H9 (cell line): ENCODE results near the gene CRACR2B. TPM values are rescaled to one million over a fixed set of nuclear protein-coding genes. Genes with fewer than 3 reads are reported as not detected.
A peak's percentile ranks its signal among the peaks of the same experiment; 100 is the strongest.

ENCODE experiments used
- DNase-seq: peaks from one replicate; pipeline ENCODE4 v3.0.0-alpha.2; 2017
- H2AFZ ChIP-seq: one replicate; pipeline ENCODE4 v1.6.1; 2013; ENCODE audit warnings: mild to moderate bottlenecking, low read length, control low read depth, moderate library complexity
- H2AK5ac ChIP-seq: 2 replicates; pipeline ENCODE4 v1.6.1; 2013; ENCODE audit warnings: low read length, control low read depth, mixed read lengths; ENCODE audit not compliant: insufficient read length
- H2BK120ac ChIP-seq: one replicate; pipeline ENCODE4 v1.6.1; 2013; ENCODE audit warnings: low read depth, mild to moderate bottlenecking, low read length, control low read depth, inconsistent platforms; ENCODE audit not compliant: poor library complexity, severe bottlenecking
- H2BK12ac ChIP-seq: 2 replicates; pipeline ENCODE4 v1.6.1; 2013; ENCODE audit warnings: low read length, control low read depth, mixed read lengths, low read depth; ENCODE audit not compliant: insufficient read length
- H2BK15ac ChIP-seq: 2 replicates; pipeline ENCODE4 v1.6.1; 2013; ENCODE audit warnings: low read depth, low read length, control low read depth
- H2BK20ac ChIP-seq: one replicate; pipeline ENCODE4 v1.6.1; 2013; ENCODE audit warnings: low read depth, mild to moderate bottlenecking, low read length, control low read depth, inconsistent platforms; ENCODE audit not compliant: poor library complexity, severe bottlenecking
- H2BK5ac ChIP-seq: 2 replicates; pipeline ENCODE4 v1.6.1; 2013; ENCODE audit warnings: low read length, control low read depth, mixed read lengths; ENCODE audit not compliant: insufficient read length
- H3K14ac ChIP-seq: 2 replicates; pipeline ENCODE4 v1.6.1; 2013; ENCODE audit warnings: low read length, control low read depth; ENCODE audit not compliant: insufficient read depth
- H3K18ac ChIP-seq: 2 replicates; pipeline ENCODE4 v1.6.1; 2013; ENCODE audit warnings: low read depth, mild to moderate bottlenecking, mixed read lengths, low read length, control low read depth; ENCODE audit not compliant: insufficient read length
- H3K23ac ChIP-seq: 2 replicates; pipeline ENCODE4 v1.6.1; 2013; ENCODE audit warnings: low read length, control low read depth, mixed read lengths, low read depth; ENCODE audit not compliant: insufficient read length
- H3K23me2 ChIP-seq: 2 replicates; pipeline ENCODE4 v1.6.1; 2013; ENCODE audit warnings: low read depth, mild to moderate bottlenecking, mixed read lengths, low read length, control low read depth; ENCODE audit not compliant: insufficient read length, poor library complexity, severe bottlenecking
- H3K27ac ChIP-seq: 2 replicates; pipeline ENCODE4 v1.5.1; 2013; ENCODE audit warnings: low read length, control low read depth, mixed read lengths, low read depth; ENCODE audit not compliant: insufficient read length
- H3K27me3 ChIP-seq: 2 replicates; pipeline ENCODE4 v1.6.1; 2013; ENCODE audit warnings: low read length, control low read depth, inconsistent platforms; ENCODE audit not compliant: insufficient read depth
- H3K4ac ChIP-seq: 2 replicates; pipeline ENCODE4 v1.6.1; 2013; ENCODE audit warnings: low read depth, mild to moderate bottlenecking, control low read depth, inconsistent platforms, low read length, moderate library complexity
- H3K4me1 ChIP-seq: 2 replicates; pipeline ENCODE4 v1.6.1; 2013; ENCODE audit warnings: low read length, control low read depth, inconsistent platforms; ENCODE audit not compliant: insufficient read depth
- H3K4me2 ChIP-seq: 2 replicates; pipeline ENCODE4 v1.6.1; 2013; ENCODE audit warnings: low read length, control low read depth, mixed read lengths; ENCODE audit not compliant: insufficient read length, insufficient read depth
- H3K56ac ChIP-seq: 2 replicates; pipeline ENCODE4 v1.6.1; 2013; ENCODE audit warnings: low read depth, mild to moderate bottlenecking, mixed read lengths, low read length, control low read depth; ENCODE audit not compliant: insufficient read length
- H3K79me1 ChIP-seq: 2 replicates; pipeline ENCODE4 v1.6.1; 2013; ENCODE audit warnings: low read depth, mild to moderate bottlenecking, moderate library complexity, low read length, control low read depth, inconsistent platforms; ENCODE audit not compliant: insufficient read depth, poor library complexity, severe bottlenecking
- H3K79me2 ChIP-seq: 2 replicates; pipeline ENCODE4 v1.6.1; 2013; ENCODE audit warnings: low read length, control low read depth, inconsistent platforms; ENCODE audit not compliant: insufficient read depth
- H3K9ac ChIP-seq: 2 replicates; pipeline ENCODE4 v1.6.1; 2013; ENCODE audit warnings: low read length, control low read depth, mixed read lengths; ENCODE audit not compliant: insufficient read length; ENCODE audit errors: extremely low read depth
- H3K9me3 ChIP-seq: one replicate; pipeline ENCODE4 v1.6.1; 2013; ENCODE audit warnings: low read depth, low read length, inconsistent platforms; ENCODE audit not compliant: control insufficient read depth
- H3T11ph ChIP-seq: one replicate; pipeline ENCODE4 v1.6.1; 2013; ENCODE audit warnings: mild to moderate bottlenecking, low read length, control low read depth, inconsistent platforms
- H4K20me1 ChIP-seq: one replicate; pipeline ENCODE4 v1.6.1; 2013; ENCODE audit not compliant: control insufficient read depth, insufficient read length, insufficient read depth
- H4K5ac ChIP-seq: 2 replicates; pipeline ENCODE4 v1.6.1; 2013; ENCODE audit warnings: low read depth, mild to moderate bottlenecking, mixed read lengths, low read length, control low read depth; ENCODE audit not compliant: insufficient read length
- H4K8ac ChIP-seq: replicated peaks from 2 replicates; pipeline ENCODE4 v1.6.1; 2013; ENCODE audit warnings: low read length, control low read depth, mixed read lengths, low read depth; ENCODE audit not compliant: insufficient read length
- H4K91ac ChIP-seq: 2 replicates; pipeline ENCODE4 v1.6.1; 2013; ENCODE audit warnings: low read depth, mild to moderate bottlenecking, moderate library complexity, mixed read lengths, low read length, control low read depth; ENCODE audit not compliant: insufficient read length
- H3K27ac Mint-ChIP-seq, 3 experiments: 2 replicates in 2 of 3; 3 replicates in 1 of 3; pipeline ENCODE4 v1.8.0; 2020 to 2021; ENCODE audit warnings: mixed read lengths in 3 of 3, mild to moderate bottlenecking in 1 of 3, moderate library complexity in 1 of 3
- H3K27me3 Mint-ChIP-seq: 2 replicates; pipeline ENCODE4 v1.8.0; 2021; ENCODE audit warnings: low read depth, mild to moderate bottlenecking, moderate library complexity, mixed read lengths
- H3K36me3 Mint-ChIP-seq, 3 experiments: 2 replicates in 2 of 3; 3 replicates in 1 of 3; pipeline ENCODE4 v1.8.0; 2020 to 2021; ENCODE audit warnings: low read depth in 3 of 3, mixed read lengths in 3 of 3; ENCODE audit not compliant: insufficient read depth in 1 of 3
- H3K4me1 Mint-ChIP-seq, 2 experiments: 2 replicates each; pipeline ENCODE4 v1.8.0; 2020; ENCODE audit warnings: mixed read lengths in 2 of 2
- H3K4me3 Mint-ChIP-seq, 2 experiments: 2 replicates in 1 of 2; 3 replicates in 1 of 2; pipeline ENCODE4 v1.8.0; 2020 to 2021; ENCODE audit warnings: mild to moderate bottlenecking in 2 of 2, mixed read lengths in 2 of 2, moderate library complexity in 1 of 2
- H3K9me3 Mint-ChIP-seq, 2 experiments: 2 replicates in 1 of 2; 3 replicates in 1 of 2; pipeline ENCODE4 v1.8.0; 2020; ENCODE audit warnings: mild to moderate bottlenecking in 2 of 2, mixed read lengths in 2 of 2, moderate library complexity in 1 of 2
- CTCF ChIP-seq: fragments of 200-600 bp; sonication (generic); conservative IDR thresholded peaks from 3 replicates; pipeline ENCODE4 v1.8.0; 2021; ENCODE audit warnings: antibody characterized with exemption, mild to moderate bottlenecking
- WGBS: extraction: QIAGEN DNeasy Blood & Tissue Kit; methylation state at CpG from one replicate; pipeline ENCODE4 v1.1.7; 2013; ENCODE audit warnings: missing lambda C conversion rate, low lambda C conversion rate, mixed read lengths; ENCODE audit not compliant: insufficient read length; ENCODE audit errors: extremely low coverage; 5-methylcytosine and 5-hydroxymethylcytosine counted together
- total RNA-seq: library from RNA; stranded (reverse); gene quantifications from 2 replicates; pipeline ENCODE4 v1.2.1, GENCODE V29; 2021

Gene CRACR2B
- total RNA-seq, 1 experiment from 2014 or later, result 29.0 TPM

GRCh38 chr11:796565-797295, 31.0 kb upstream of the CRACR2B start:
- H3K36me3 Mint-ChIP-seq, result peaks cover 0 to 18% (median 11%) of the 10 kb centered on the region in 3 experiments; a peak in 4 of 7 replicates
- H3K9me3 Mint-ChIP-seq, result no peaks in the 10 kb centered on the region
- Histone ChIP-seq H4K20me1 (peaks cover 2% of the 10 kb centered on the region), H3K14ac (peak overlapping the region; percentile 16), H2AK5ac (no peak overlapping the region), H2AFZ (no peak overlapping the region), H3K27ac (no peak overlapping the region), H3K9ac (peak overlapping the region; percentile 10), H2BK120ac (no peak overlapping the region), H3K56ac (no peak overlapping the region), H3K18ac (no peak overlapping the region), H3K79me2 (no peaks in the 10 kb centered on the region), H2BK15ac (no peak overlapping the region), H3K4me2 (peak overlapping the region; percentile 72), H3K27me3 (no peaks in the 10 kb centered on the region), H3K9me3 (no peaks in the 10 kb centered on the region), H3K4ac (no peak overlapping the region), H3K4me1 (no peaks in the 10 kb centered on the region; the same call in 1 of the 2 replicates), H2BK12ac (no peak overlapping the region), H4K8ac (no peak overlapping the region), H2BK5ac (no peak overlapping the region), H3K23ac (no peak overlapping the region), H3K23me2 (peaks cover 9% of the 10 kb centered on the region), H2BK20ac (no peak overlapping the region), H4K5ac (no peak overlapping the region), H3K79me1 (no peaks in the 10 kb centered on the region), H3T11ph (no peak overlapping the region), H4K91ac (no peak overlapping the region)
- no peak for DNase-seq
- no peak for TF ChIP-seq CTCF
- peaks cover 8 to 18% of the 10 kb centered on the region in 2 experiments for H3K4me1 Mint-ChIP-seq
- H3K4me3 Mint-ChIP-seq, result peak overlapping the region; percentile 75 to 87
- 0 out of 7 replicates have a peak overlapping the region, but pooled peaks of 1 of the 3 experiments have one; percentile 51 for H3K27ac Mint-ChIP-seq
- H3K27me3 Mint-ChIP-seq, result no peaks in the 10 kb centered on the region
- no CpG with 5 or more reads among the region's 18 CpGs for WGBS
